ENCODE results near the gene FFAR4. TPM values are rescaled to one million over a fixed set of nuclear protein-coding genes. Genes with fewer than 3 reads are reported as not detected.

Gene FFAR4
- total RNA-seq, 2 experiments from 2014 or later: not detected

DNA sequence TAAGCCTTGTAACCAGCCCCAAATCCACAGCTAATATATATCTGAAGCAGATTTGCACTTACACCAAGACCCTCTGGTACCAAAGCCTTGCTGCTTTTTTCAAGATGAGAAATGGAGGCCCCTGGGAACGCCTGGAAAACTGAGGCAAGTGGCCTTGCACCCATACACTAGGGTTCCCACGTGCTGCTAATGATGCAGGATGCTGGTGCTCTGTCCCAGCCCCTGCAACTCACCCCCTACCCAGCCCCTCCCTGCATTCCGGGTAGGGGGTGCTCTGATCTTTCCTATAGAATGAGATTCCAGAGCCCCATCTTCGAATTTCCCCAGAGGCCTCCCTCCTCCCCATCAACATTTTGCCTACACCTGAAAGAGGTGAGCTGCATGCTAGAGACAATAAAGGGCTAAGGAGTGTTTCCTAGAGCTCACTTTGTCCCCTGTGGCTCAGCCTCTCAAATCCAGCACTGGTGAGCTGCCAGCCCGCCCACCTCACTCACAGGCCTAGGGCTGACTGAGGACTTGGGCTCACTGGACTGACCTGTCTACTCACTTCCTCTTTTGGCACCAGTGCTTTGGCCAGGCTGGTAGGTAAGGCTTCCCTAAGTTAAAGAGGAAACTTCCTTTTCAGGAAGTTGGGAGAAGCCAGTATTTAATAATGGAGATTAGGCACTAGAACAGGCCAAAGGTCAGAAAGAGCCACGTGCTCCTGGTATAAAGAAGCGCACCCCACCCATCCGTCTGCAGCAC, 24.8 kb downstream of the FFAR4 start:
- intact Hi-C loops (cut with DNase I, micrococcal nuclease): no loop called here
- H3K4me1 Mint-ChIP-seq (ENCODE audit: low read depth): no peaks in the 10 kb centered on the region
- no peaks in the 10 kb centered on the region for H3K36me3 Mint-ChIP-seq (ENCODE audit: low read depth)
- no peak for ATAC-seq (ENCODE audit: poor library complexity)
- H3K27me3 Mint-ChIP-seq: peaks cover 3% of the 10 kb centered on the region
- Histone ChIP-seq H3K4me3 (ENCODE audit: low read length) (no peak overlapping the region), H3K36me3 (ENCODE audit: insufficient read depth, low read length) (no peaks in the 10 kb centered on the region), H3K27ac (ENCODE audit: low read depth in 1 of 2, low read length in 2 of 2) (no peak overlapping the region), H3K4me1 (ENCODE audit: insufficient read depth, low read length) (no peaks in the 10 kb centered on the region), H3K27me3 (ENCODE audit: control insufficient read depth in 1 of 2, insufficient read depth in 2 of 2, low read length in 2 of 2) (peaks cover 0 to 2% of the 10 kb centered on the region in 2 experiments), H3K9me3 (ENCODE audit: control insufficient read depth in 1 of 2, insufficient read depth in 1 of 2, low read length in 2 of 2) (no peaks in the 10 kb centered on the region)
- no peak overlapping the region for H3K4me3 Mint-ChIP-seq
- ChIA-PET POLR2A (no interaction called here), CTCF (no interaction called here)
- no peak overlapping the region for H3K27ac Mint-ChIP-seq
- DNase-seq: no peak
- TF ChIP-seq CTCF (IDR thresholded peaks at IDR 0.05): no peak
- H3K9me3 Mint-ChIP-seq: no peaks in the 10 kb centered on the region

DNA sequence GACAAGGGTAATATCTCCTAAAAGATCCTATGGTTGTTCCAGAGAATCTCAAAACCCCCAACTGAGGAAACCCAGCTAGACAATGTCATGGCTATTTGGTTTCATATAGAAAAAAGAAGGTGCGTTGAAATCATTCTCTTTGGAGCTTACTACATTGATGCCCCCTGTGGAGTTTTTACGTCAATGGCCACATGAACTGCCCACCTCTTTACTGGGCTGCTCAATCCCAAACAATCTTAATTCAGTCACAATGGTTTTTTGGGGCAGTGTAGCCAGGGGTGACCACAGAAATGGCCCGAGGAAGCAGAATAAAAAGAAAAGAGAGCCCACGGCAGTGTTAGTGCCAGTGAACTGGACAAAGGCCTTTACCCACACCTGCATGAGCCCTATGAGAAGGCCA, 26.8 kb downstream of the FFAR4 start:
- no peak overlapping the region for H3K27ac ChIP-seq (ENCODE audit: low read depth in 1 of 2, low read length in 2 of 2)
- POLR2A ChIA-PET: no interaction called here
- intact Hi-C loops (cut with DNase I, micrococcal nuclease): no loop called here
- H3K4me3 ChIP-seq (ENCODE audit: low read length): no peak overlapping the region
- no peak for TF ChIP-seq CTCF (IDR thresholded peaks at IDR 0.05)
- Mint-ChIP-seq H3K27ac (no peak overlapping the region), H3K4me1 (ENCODE audit: low read depth) (no peaks in the 10 kb centered on the region), H3K27me3 (peaks cover 7% of the 10 kb centered on the region), H3K36me3 (ENCODE audit: low read depth) (no peaks in the 10 kb centered on the region), H3K4me3 (no peak overlapping the region), H3K9me3 (no peaks in the 10 kb centered on the region)
- ATAC-seq (ENCODE audit: poor library complexity) (no peak), DNase-seq (no peak)
- CTCF ChIA-PET: no interaction called here
- H3K27me3 ChIP-seq (ENCODE audit: control insufficient read depth in 1 of 2, insufficient read depth in 2 of 2, low read length in 2 of 2): peaks cover 0 to 4% of the 10 kb centered on the region in 2 experiments
- H3K36me3 ChIP-seq (ENCODE audit: insufficient read depth, low read length): no peaks in the 10 kb centered on the region
- no peaks in the 10 kb centered on the region for H3K4me1 ChIP-seq (ENCODE audit: insufficient read depth, low read length)
- H3K9me3 ChIP-seq (ENCODE audit: control insufficient read depth in 1 of 2, insufficient read depth in 1 of 2, low read length in 2 of 2): no peaks in the 10 kb centered on the region

DNA sequence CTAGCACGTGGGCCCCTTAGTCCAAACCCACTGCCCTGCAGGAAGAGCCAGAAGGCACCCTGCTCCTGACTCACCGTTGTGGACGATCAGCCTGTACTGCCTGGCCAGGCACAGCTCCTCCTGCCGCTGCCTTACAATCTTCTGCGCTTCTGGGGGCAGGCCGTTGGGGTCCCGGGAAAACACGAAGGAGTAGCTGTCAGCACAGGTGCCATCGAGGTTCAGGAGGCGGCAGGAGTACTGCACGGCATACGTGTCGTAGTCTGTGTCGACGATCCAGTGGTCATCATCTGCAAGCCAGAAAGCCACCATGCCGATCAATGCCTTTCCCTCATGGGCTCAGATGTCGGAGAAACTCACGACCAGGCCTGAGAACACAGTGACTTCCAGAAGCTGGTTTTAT, 27.3 kb downstream of the FFAR4 start:
- TF ChIP-seq CTCF (IDR thresholded peaks at IDR 0.05): no peak
- DNase-seq (no peak), ATAC-seq (ENCODE audit: poor library complexity) (no peak)
- H3K4me1 Mint-ChIP-seq (ENCODE audit: low read depth): no peaks in the 10 kb centered on the region
- no peaks in the 10 kb centered on the region for H3K36me3 Mint-ChIP-seq (ENCODE audit: low read depth)
- Histone ChIP-seq H3K27ac (ENCODE audit: low read depth in 1 of 2, low read length in 2 of 2) (no peak overlapping the region), H3K4me3 (ENCODE audit: low read length) (no peak overlapping the region), H3K27me3 (ENCODE audit: control insufficient read depth in 1 of 2, insufficient read depth in 2 of 2, low read length in 2 of 2) (peaks cover 0 to 4% of the 10 kb centered on the region in 2 experiments), H3K9me3 (ENCODE audit: control insufficient read depth in 1 of 2, insufficient read depth in 1 of 2, low read length in 2 of 2) (no peaks in the 10 kb centered on the region), H3K4me1 (ENCODE audit: insufficient read depth, low read length) (no peaks in the 10 kb centered on the region), H3K36me3 (ENCODE audit: insufficient read depth, low read length) (no peaks in the 10 kb centered on the region)
- no peak overlapping the region for H3K4me3 Mint-ChIP-seq
- POLR2A ChIA-PET: no interaction called here
- peaks cover 11% of the 10 kb centered on the region for H3K27me3 Mint-ChIP-seq
- CTCF ChIA-PET: no interaction called here
- no peaks in the 10 kb centered on the region for H3K9me3 Mint-ChIP-seq
- no peak overlapping the region for H3K27ac Mint-ChIP-seq
- intact Hi-C loops (cut with DNase I, micrococcal nuclease): no loop called here
